ENCODE measurements around the gene APRT.
"Not testable (repeated sequence)": the region's sequence is repeated elsewhere in the genome, so short reads cannot be mapped to it uniquely, and the experiment has no call there.

The APRT gene

GRCh38 chr16:88823646-88824045 is 11.9 kb upstream of the APRT start:
- DNase-seq (ENCODE audit: low read depth in 3 of 3, low spot score in 1 of 3) = not testable (repeated sequence)

- no peak for DNase-seq (ENCODE audit: low read depth in 3 of 3, low spot score in 1 of 3)
Observed at GRCh38 chr16:88822281-88823040, 10.7 kb upstream of the APRT start.

GRCh38 chr16:88821168-88821850 is 9.6 kb upstream of the APRT start:
- no peak for DNase-seq (ENCODE audit: low read depth in 3 of 3, low spot score in 1 of 3)

- DNase-seq (ENCODE audit: low read depth in 3 of 3, low spot score in 1 of 3) = no peak
Observed at GRCh38 chr16:88820385-88821025, 8.8 kb upstream of the APRT start.

GRCh38 chr16:88819126-88819525 is 7.4 kb upstream of the APRT start:
- DNase-seq (ENCODE audit: low read depth in 3 of 3, low spot score in 1 of 3) = no peak

DNA sequence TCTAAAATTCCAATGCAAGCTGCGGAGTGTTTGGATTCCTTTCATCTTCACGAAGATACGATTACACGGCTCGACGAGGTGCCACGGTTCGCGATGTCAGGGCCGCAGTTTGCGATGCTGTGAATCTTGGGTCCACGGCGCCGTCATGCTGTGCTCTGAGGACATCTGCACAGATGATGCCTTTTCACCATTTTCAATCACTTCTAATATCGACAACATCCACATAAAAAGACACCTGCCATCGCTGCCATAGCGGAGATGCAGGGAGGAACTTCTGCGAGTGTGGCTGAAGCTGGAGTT is 6.8 kb upstream of the APRT start:
- no peak for DNase-seq (ENCODE audit: low read depth in 3 of 3, low spot score in 1 of 3)

GRCh38 chr16:88817785-88818574 is 6.3 kb upstream of the APRT start:
- no peak for DNase-seq (ENCODE audit: low read depth in 3 of 3, low spot score in 1 of 3)

DNA sequence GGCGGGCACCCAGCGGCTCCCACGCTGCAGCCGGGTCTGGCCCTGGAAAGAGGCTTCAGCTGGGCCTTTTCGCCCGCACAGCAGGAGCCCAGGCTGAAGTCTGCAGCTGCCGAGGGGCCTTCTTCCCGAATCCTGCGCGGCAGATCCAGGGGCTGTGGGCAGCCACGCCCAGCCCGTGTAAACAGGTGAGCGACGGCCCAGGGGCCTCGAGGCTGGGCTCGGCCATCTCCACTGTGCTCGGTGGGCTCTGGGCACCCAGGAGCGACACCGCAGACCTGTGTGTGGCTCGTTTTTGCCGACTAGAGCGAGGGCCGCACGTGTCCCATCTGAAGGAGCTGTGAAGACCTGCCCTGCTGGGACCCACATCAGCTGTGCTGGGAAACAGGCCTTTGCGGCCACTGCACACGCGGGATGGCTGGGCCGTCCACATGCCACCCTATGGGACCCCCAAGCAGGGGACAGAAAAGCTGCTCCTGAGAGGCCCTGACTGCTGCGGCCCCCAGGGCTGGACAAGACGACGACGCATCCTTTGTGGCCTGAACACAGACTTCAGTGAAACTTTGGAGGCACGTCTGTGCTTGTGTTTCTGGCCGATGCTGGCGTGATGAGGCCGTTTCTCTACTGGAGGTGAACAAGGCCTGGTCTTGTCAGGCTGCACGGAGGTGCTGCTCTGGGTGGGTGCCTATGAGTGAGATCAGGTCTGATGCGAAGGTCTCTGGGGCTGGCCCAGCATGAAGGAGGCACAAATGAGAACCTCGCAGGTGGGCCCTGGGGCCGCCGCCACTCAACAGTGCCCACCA is 5.2 kb upstream of the APRT start:
- no peak for DNase-seq (ENCODE audit: low read depth in 3 of 3, low spot score in 1 of 3)

DNA sequence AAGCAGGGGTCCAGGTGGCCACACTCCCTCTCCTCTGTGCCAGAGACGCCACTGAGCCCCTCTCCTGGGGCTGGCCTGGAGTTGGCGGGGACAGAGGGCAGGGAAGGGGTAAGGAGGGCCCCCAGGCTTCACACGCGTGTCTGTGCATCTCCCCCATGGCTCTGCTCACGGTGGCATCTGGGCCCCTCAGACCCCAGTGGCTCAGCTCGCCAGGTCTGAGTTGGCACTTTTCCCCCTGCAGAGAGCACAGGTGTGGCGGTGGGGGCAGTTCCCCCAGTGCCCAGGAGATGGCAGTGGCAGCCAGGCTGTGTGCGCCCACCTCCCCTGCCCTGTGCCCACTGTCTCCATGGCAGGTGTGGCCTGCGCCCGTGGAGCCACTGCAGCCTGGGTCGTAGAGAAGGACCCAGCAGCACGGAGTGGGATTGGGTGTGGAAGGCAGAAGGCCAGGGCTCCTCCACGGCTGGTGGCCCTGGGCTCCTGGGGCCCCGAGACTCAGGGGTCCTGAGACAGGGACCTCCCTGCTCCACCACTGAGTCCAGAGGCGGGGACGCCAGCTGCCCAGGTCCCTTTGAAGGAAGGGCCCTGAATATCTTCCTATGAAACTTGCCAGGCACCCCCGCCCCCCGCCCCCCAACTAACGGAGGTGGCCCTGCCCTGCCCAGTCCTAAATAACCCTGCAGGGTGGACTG is 4.3 kb upstream of the APRT start:
- DNase-seq (ENCODE audit: low read depth in 3 of 3, low spot score in 1 of 3) = peak in 2 of 3 donors; percentile 36 to 54

- no peak for DNase-seq (ENCODE audit: low read depth in 3 of 3, low spot score in 1 of 3)
Observed at GRCh38 chr16:88815227-88815626, 3.5 kb upstream of the APRT start.

DNA sequence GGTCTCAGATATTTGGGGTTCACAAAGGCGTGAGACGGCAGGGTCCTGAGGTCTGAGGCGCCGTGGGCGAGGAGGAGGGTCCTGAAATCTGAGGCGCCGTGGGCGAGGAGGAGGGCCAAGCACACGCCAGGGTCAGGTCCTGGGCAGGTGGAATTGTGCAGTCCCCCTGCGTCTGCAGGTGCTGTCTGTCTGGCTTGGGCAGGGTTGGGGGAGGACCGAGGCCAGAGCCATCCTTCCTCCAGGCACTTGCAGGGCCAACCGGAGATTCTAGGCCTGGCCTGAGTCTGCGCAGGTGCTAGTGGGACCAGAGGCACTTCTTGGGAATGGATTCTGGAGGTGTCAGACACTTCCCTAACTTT is 2.4 kb upstream of the APRT start:
- no peak for DNase-seq (ENCODE audit: low read depth in 3 of 3, low spot score in 1 of 3)

- DNase-seq (ENCODE audit: low read depth in 3 of 3, low spot score in 1 of 3) = no peak
Observed at GRCh38 chr16:88813269-88814143, 1.8 kb upstream of the APRT start.

DNA sequence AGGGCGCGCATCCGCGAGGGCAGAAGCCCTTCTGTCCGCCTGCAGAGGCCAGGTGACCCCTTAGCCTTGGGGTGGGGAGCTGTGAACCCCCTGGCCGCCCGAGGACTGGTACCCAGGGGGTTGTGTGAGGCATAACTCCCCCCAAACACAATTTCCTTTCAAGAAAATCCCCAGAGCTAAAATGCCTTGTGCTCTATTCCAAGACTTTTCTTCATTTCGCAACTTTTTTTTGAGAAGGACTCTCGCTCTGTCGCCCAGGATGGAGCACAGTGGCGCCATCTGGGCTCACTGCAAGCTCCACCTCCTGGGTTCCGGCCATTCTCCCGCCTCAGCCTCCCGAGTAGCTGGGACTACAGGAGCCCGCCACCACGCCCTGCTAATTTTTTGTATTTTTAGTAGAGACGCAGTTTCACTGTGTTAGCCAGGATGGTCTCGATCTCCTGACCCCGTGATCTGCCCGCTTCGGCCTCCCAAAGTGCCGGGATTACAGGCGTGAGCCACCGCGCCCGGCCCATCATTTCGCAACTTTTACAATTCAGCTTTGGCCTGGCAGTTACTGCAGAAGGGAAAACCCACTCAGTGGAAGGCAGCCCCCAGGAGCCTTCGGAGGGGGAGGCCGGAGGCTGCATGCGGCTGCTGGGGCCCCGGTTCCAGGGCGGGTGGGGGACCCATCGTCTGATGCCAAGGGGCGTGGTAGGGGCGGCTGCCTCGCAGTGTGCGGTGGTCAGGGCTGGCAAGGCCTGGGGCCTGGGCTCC is 963 bp upstream of the APRT start:
- no peak for DNase-seq (ENCODE audit: low read depth in 3 of 3, low spot score in 1 of 3)

GRCh38 chr16:88810912-88811768 is 588 bp downstream of the APRT start:
- DNase-seq (ENCODE audit: low read depth in 3 of 3, low spot score in 1 of 3) = peak in 2 of 3 donors; percentile 31 to 55

GRCh38 chr16:88810166-88810911 is 1.4 kb downstream of the APRT start:
- no peak for DNase-seq (ENCODE audit: low read depth in 3 of 3, low spot score in 1 of 3)

DNA sequence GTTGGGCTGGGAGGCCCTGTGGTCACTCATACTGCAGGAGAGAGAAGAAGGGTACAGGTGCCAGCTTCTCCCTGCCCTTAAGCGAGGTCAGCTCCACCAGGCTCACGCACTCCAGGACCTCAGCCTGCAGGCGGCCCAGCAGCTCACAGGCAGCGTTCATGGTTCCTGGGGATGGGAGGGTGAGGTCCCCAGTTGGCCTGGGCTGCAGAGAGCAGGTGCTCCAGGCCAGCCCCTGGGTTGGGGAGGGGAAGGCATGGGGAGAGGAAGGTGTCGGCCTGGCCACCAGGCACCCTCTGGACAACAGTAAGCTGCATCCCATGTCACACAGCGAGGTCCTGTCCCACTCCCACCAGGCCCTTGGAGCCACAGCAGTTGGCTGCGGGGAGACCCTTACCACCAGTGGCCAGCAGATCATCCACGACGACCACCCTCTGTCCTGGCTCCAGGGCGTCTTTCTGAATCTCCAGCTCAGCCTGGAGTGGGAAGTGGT is 2.0 kb downstream of the APRT start:
- no peak for DNase-seq (ENCODE audit: low read depth in 3 of 3, low spot score in 1 of 3)

Data from stimulated activated CD4-positive, alpha-beta T cell treated with anti-CD3 and anti-CD28 coated beads, TNF-alpha, amount 100 ng/mL, for 1 hour (primary cell).